NCI-H187 treated with DMSO at 0.1 percent for 48 hours (cell line): ENCODE data around the gene FNBP1L.

Source experiments
- DNase-seq: peaks from one replicate; lab custom pipeline; 2025; lab: John Stamatoyannopoulos, UW

FNBP1L gene

DNA sequence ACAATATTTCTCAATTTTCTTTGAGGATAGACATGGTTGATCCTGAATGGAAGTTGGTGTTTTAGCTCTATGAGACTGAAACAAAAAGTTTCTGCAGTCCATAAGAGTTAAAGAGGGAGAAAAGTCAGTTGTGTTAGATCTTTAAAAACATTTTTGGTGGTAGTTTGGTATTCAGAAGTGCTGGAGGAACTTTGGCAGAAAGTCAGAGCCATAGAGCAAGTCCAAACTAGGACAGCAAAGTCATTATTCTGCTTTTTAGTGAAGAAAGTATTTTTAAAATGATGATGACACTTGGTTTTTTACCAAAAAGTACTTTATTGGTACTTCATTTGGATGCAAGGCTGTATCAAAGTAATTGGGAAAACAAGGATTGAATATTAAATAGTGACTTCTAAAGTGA is 41.8 kb downstream of the FNBP1L start:
- no peak for DNase-seq

GRCh38 chr1:93490357-93490756 is 42.4 kb downstream of the FNBP1L start:
- no peak for DNase-seq

GRCh38 chr1:93495911-93496310 is 48.0 kb downstream of the FNBP1L start:
- DNase-seq: no peak

- no peak for DNase-seq
Measured at GRCh38 chr1:93496520-93496919, 48.6 kb downstream of the FNBP1L start.

DNA sequence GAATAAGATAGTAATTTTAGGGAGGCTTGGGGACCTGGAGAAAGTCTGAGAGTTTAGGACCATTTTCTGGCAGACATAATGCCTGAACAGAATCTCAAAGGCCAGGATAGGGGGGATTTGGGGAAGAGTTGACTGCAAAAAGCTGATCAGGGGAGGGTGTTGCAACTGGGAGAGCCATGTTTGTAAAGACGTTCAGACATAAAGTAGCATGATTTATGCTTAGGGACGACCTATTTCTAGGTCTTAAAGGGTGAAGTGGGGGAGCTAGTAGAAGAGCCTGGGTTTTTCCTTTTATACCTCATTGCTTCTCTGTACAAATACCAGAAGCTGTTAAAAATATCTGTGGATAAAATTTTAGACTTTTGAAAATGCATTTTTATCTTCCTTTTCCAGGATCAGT is 51.2 kb downstream of the FNBP1L start:
- no peak for DNase-seq

DNA sequence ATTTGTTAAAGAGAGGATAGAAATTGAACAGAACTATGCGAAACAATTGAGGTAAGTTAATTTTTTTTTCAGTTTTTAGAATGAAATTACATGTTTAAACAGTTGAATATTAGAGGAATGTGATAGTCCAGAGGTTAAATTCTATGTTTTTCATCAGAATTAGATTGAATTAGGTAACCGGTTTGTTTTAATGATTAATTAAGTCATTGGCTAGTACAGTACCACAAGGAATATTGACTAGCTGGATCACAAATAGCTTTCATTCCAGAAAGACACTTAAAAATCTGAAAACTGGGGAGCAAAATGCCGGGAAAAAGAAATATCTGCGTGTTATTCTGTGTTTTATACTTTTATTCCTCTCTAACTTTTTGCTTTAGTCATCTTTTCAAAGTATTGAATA is 51.6 kb downstream of the FNBP1L start:
- no peak for DNase-seq

DNA sequence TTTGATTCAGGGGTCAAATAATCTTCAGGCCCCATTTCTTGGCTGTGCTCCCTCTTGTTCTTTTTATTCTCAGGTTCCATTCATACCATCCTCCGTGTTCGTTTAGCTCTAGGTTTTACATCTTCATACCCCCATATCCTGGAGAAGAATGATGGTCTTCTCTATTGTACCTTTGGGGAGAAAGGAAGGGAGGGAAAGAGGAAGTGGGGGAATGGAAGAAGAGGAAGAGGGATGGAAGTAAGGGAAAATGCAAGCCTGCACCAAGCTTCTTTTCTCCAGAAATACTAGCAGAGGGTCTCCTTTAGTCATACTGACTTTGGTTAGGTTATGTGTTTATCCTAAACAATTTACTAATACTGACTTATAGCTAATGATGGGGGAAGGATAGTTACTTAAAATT is 52.4 kb downstream of the FNBP1L start:
- no peak for DNase-seq

DNA sequence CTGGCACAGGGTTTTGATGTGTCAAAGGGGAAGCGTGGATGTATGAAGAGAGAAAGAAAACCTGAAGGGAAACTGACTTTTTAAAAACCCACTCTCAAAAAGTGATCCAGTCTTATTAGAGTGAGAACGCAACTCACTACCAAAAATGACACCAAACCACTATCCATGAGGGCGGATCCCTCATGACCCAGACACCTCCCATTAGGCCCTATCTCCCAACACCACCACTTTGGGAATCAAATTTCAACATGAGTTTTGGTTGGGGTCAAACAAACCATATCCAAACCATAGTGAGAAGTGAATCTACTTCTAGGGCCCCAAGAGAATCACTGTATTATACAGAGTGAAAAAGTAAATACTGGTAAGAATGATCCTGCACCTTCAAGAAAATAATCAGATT is 53.5 kb downstream of the FNBP1L start:
- no peak for DNase-seq

- no peak for DNase-seq
Measured at GRCh38 chr1:93501829-93502369, 54.0 kb downstream of the FNBP1L start.

GRCh38 chr1:93502571-93502970 is 54.7 kb downstream of the FNBP1L start:
- no peak for DNase-seq

DNA sequence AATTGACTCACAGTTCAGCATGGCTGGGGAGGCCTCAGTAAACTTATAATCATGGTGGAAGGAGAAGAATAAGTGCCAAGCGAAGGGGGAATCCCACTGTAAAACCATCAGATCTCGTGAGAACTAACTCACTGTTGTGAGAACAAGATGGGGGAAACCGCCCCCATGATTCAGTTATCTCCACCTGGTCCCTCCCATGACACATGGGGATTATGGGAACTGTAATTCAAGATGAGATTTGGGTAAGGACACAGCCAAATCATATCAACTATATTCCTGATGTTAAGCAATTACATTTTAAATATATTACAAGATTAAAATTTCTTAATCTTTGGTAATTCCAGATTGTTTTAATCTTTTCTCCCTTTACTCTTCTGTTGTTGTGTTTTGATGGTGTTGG is 55.2 kb downstream of the FNBP1L start:
- no peak for DNase-seq

- DNase-seq: no peak
Measured at GRCh38 chr1:93503816-93504215, 55.9 kb downstream of the FNBP1L start.

DNA sequence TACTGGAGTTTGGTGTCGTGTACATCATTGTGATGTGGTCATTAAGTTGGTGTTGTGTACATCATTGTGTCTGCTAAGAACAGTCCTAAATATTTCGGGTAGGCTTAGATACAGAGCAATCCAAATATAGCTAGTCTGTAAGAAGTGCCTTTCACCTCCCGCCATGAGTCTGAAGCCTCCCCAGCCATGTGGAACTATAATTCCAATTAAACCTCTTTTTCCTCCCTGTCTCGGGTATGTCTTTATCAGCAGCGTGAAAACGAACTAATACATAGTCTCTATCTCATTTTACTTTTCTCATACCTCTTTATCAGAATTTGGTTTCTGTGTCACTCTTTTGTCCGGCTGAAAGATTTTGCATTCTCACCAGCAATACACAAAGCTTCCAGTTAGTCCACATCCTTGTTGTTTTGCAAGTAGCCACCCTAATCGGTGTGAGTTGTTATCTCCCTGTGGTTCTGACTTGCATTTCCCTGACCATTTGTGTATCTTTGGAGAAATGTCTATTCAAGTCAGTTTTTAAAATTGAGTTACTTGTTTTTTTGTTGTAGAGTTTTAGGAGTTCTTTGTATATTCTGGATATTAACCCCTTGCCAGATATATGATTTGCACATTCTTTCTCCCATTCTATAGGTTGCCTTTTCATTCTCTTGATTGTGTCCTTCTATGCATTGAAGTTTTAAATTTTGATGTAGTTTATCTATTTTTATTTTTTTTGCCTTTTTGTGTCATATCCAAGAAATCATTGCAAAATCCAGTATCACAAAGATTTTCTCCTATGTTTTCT is 56.5 kb downstream of the FNBP1L start:
- DNase-seq: no peak

- DNase-seq: no peak
Measured at GRCh38 chr1:93506126-93506525, 58.2 kb downstream of the FNBP1L start.

GRCh38 chr1:93516164-93516563 is 68.2 kb downstream of the FNBP1L start:
- no peak for DNase-seq

DNA sequence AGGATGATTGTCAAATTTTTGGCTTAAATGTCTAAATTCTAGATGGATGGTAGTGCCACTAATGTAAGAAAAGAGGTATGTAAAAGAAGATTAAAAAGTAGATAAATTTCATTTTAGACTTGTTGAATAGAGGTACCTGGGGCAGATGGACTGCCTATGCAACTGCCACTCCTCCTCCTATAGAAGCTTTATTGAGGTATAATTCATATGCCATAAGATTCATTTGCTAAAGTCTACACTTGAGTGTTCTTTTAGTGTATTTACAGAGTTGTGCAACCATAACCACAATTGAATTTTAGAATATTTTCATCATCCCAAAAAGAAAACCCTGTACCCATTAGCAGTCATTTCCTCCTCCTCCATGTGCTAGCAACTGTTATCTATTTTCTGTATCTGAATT is 70.6 kb downstream of the FNBP1L start:
- DNase-seq: no peak

- DNase-seq: no peak
Measured at GRCh38 chr1:93519199-93519829, 71.4 kb downstream of the FNBP1L start.

DNA sequence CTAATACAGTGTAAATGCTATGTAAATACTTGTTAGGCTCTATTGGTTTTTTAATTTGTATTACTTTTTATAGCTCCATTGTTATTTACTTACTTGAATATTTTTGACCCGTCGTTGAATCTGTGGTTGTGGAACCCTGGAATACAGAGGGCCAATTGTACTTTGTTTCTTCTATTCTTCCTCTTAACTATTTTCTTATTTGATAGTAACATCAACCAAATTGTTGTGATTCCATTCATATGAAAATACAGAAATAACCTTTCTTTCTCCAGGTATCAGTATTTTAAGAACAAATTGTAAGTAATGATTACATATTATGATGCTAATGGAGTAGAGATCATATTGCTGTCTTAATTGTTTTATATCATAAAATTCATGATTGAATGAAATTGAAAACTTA is 73.7 kb downstream of the FNBP1L start:
- no peak for DNase-seq

GRCh38 chr1:93522721-93523120 is 74.8 kb downstream of the FNBP1L start:
- no peak for DNase-seq

- no peak for DNase-seq
Measured at GRCh38 chr1:93525431-93525830, 77.5 kb downstream of the FNBP1L start.

DNA sequence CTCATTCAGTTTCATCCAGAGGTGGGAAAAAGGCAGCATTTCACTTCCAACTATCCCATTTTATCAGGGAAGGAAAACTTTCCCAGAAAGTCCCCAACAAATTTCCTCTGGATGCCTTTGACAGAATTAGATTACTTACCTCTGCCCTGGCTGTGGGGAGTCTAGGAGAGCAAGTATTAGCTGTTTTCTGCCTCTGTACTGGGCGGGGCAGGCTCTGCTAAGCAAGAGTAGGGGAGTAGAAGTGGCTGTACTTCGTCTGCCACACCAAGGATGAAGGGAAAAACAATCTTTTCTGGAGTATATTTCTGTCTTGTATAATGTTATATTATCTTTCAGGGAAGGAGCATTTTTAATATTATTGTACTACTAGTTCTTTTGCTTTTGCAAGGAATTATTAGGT is 78.5 kb downstream of the FNBP1L start:
- DNase-seq: no peak

DNA sequence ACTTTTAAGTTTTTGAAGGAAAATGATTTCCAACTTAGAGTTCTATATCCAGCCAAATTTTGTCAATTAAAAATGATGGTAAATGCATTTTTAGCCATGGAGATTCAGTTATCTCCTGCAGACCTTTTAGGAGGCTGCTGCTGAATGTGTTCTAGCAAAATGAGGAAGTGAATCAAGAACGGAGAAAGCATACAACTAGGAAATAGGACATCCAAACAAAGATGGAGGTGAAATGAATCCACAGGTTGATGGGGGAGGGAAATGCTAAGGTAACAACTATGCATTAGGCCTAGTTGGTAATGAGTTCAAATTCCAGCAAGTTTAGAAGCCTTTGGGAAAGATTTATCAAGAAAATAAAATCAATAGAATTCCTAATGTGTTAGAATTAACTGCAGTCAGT is 80.5 kb downstream of the FNBP1L start:
- DNase-seq: no peak

GRCh38 chr1:93531193-93531592 is 83.3 kb downstream of the FNBP1L start:
- DNase-seq: no peak
